ENCODE data around the gene GALNT7. TPM values are rescaled to one million over a fixed set of nuclear protein-coding genes. Genes with fewer than 3 reads are reported as not detected.
A peak's percentile ranks its signal among the peaks of the same experiment; 100 is the strongest.
"Not testable (repeated sequence)": the region's sequence is repeated elsewhere in the genome, so short reads cannot be mapped to it uniquely, and the experiment has no call there.

The GALNT7 gene
- total RNA-seq, 1 donor from 2014 or later, result 36.7 TPM

DNA sequence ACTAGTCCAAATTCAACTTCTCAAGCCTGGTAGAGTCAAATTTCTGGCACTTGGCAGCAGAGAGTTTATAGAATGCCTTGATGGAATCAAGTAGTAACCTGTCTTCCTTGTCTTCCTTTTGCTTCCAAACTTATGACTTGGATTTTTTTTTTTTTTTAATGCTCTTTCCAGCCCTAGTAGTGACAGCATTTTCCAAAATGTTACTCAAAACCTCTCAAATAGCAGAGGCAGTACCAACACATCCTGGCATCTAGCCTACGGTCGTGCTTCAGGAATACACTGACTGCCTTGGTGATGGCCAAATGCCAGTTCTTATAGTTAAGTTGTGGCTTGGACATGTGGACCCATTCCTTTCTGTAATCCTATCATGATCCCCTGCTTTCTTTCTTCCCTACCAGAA lies 46.0 kb downstream of the GALNT7 start:
- Mint-ChIP-seq H3K9me3 (peaks cover 1% of the 10 kb centered on the region), H3K36me3 (peaks cover 1% of the 10 kb centered on the region), H3K27ac (no peak overlapping the region), H3K27me3 (ENCODE audit: low read depth) (no peaks in the 10 kb centered on the region), H3K4me1 (peaks cover 42% of the 10 kb centered on the region), H3K4me3 (no peak overlapping the region)
- DNase-seq (ENCODE audit: low spot score in 2 of 2, unreplicated experiment in 2 of 2), result no peak
- TF ChIP-seq, protein P1, sequence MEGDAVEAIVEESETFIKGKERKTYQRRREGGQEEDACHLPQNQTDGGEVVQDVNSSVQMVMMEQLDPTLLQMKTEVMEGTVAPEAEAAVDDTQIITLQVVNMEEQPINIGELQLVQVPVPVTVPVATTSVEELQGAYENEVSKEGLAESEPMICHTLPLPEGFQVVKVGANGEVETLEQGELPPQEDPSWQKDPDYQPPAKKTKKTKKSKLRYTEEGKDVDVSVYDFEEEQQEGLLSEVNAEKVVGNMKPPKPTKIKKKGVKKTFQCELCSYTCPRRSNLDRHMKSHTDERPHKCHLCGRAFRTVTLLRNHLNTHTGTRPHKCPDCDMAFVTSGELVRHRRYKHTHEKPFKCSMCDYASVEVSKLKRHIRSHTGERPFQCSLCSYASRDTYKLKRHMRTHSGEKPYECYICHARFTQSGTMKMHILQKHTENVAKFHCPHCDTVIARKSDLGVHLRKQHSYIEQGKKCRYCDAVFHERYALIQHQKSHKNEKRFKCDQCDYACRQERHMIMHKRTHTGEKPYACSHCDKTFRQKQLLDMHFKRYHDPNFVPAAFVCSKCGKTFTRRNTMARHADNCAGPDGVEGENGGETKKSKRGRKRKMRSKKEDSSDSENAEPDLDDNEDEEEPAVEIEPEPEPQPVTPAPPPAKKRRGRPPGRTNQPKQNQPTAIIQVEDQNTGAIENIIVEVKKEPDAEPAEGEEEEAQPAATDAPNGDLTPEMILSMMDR (IDR thresholded peaks at IDR 0.05; ENCODE audit: unreplicated experiment), result no peak

DNA sequence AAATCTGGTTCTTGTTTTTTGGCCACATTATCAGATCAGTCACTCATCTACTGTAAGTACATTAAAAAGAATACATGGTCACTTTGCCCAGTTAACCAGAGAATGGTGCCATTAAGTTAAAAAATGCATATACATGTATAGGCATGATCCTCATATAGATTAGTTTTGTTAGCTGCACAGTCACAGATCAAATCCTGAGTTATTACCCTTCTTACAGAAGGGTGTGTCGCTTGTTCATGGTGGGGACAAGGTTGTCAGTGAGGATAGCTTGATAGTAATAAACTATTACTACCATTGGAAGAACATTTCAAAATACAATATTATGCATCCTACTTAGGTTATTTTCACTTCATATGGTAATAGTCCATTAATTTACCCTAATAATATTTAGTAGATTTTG lies 48.5 kb downstream of the GALNT7 start:
- peaks cover 28% of the 10 kb centered on the region for H3K4me1 Mint-ChIP-seq
- H3K9me3 Mint-ChIP-seq, result peaks cover 11% of the 10 kb centered on the region
- H3K27me3 Mint-ChIP-seq (ENCODE audit: low read depth), result no peaks in the 10 kb centered on the region
- peak overlapping the region; percentile 30 for H3K27ac Mint-ChIP-seq
- H3K36me3 Mint-ChIP-seq, result peaks cover 7% of the 10 kb centered on the region
- H3K4me3 Mint-ChIP-seq, result no peak overlapping the region
- DNase-seq (ENCODE audit: low spot score in 2 of 2, unreplicated experiment in 2 of 2), result no peak
- TF ChIP-seq, protein P1 (IDR thresholded peaks at IDR 0.05; ENCODE audit: unreplicated experiment), result no peak

DNA sequence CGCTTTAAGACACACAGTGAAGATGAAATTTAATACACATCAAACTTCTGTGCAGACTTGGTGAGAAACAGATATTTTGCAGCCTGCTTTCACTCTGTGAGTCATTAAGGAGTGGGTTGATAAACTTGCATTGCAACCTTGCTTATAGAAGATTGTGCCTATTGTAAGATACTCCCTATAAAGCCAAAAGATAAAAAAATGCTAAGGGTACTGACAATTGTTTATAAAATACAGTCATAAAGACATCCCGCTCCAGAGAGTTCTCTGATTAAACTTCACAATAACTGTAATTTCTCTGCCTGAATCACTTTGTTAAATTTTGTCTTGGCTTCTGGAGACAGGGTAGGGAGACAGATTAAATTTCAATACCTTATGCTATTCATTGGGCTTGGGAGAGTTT lies 49.1 kb downstream of the GALNT7 start:
- no peaks in the 10 kb centered on the region for H3K27me3 Mint-ChIP-seq (ENCODE audit: low read depth)
- TF ChIP-seq, protein P1 (IDR thresholded peaks at IDR 0.05; ENCODE audit: unreplicated experiment), result no peak
- peaks cover 25% of the 10 kb centered on the region for H3K4me1 Mint-ChIP-seq
- H3K9me3 Mint-ChIP-seq, result peaks cover 11% of the 10 kb centered on the region
- H3K4me3 Mint-ChIP-seq, result no peak overlapping the region
- no peak for DNase-seq (ENCODE audit: low spot score in 2 of 2, unreplicated experiment in 2 of 2)
- H3K27ac Mint-ChIP-seq, result peak overlapping the region; percentile 41
- H3K36me3 Mint-ChIP-seq, result peaks cover 7% of the 10 kb centered on the region

DNA sequence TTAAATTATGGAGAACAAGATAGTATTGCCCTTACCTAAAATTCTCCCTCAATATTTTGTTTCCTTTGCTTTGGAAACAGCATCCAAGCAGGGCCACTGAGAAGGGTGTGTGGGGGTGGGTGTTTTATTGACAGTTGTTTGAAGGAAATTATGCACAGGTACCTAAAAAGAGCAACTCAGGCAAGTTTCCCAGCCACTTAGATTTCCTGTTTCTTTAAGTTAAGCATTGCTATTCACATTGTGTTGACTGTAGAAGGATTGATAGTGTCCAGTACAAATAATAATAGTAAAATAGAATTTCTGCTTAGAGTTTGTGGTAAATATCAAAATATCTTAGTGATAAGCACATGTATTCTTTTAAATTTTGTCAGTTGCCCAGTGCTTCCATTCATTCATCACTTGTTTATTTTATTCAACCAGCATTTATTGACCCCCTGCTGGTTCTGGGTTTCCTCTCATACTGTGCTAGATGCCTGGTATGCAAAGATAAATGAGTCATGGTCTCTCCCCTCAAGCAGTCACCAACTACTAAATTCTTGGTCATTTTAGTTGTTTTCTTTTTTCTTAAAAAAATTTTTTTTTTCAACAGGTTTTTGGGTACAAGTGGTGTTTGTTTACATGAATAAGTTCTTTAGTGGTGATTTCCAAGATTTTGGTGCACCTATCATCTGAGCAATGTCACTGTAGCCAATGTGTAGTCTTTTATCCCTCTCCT lies 50.0 kb downstream of the GALNT7 start:
- Mint-ChIP-seq H3K4me3 (no peak overlapping the region), H3K27ac (peak overlapping the region; percentile 54), H3K9me3 (peaks cover 11% of the 10 kb centered on the region), H3K36me3 (peaks cover 7% of the 10 kb centered on the region), H3K27me3 (ENCODE audit: low read depth) (no peaks in the 10 kb centered on the region), H3K4me1 (peaks cover 19% of the 10 kb centered on the region)
- TF ChIP-seq, protein P1 (IDR thresholded peaks at IDR 0.05; ENCODE audit: unreplicated experiment), result no peak
- no peak for DNase-seq (ENCODE audit: low spot score in 2 of 2, unreplicated experiment in 2 of 2)

DNA sequence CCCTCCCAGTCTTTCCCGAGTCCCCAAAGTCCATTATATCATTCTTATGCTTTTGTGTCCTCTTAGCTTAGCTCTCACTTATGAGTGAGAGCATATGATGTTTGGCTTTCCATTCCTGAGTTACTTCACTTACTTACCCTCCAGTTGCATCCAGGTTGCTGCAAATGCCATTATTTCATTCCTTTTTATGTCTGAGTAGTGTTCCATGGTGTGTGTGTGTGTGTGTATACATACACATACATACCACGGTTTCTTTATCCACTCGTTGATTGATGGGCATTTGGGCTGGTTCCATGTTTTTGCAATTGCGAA lies 50.5 kb downstream of the GALNT7 start:
- H3K36me3 Mint-ChIP-seq; H3K4me3 Mint-ChIP-seq; H3K27me3 Mint-ChIP-seq (ENCODE audit: low read depth); H3K27ac Mint-ChIP-seq; DNase-seq (ENCODE audit: low spot score in 2 of 2, unreplicated experiment in 2 of 2): not testable (repeated sequence)
- Mint-ChIP-seq H3K4me1 (peaks cover 16% of the 10 kb centered on the region), H3K9me3 (peaks cover 11% of the 10 kb centered on the region)

DNA sequence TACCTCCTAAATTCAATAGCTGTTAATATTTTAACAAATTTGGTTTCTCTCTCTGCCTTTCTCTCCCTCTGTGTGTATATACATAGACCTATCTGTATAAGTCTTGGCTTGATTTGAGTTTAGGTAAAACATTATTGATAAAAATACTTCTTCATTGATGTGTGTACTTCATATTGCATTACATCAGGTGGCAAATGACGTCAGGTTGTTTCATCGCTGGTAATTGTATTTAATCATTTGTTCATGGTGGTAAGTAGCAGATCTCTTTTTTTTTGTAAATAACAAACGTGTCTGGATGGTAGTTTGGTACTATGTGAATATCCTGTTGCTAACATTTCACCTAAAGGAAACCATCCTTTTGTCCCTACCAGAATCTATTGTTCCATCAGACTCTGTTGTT lies 55.1 kb downstream of the GALNT7 start:
- no peak overlapping the region for H3K4me3 Mint-ChIP-seq
- no peak overlapping the region for H3K27ac Mint-ChIP-seq
- peaks cover 3% of the 10 kb centered on the region for H3K4me1 Mint-ChIP-seq
- H3K36me3 Mint-ChIP-seq, result peaks cover 7% of the 10 kb centered on the region
- H3K27me3 Mint-ChIP-seq (ENCODE audit: low read depth), result no peaks in the 10 kb centered on the region
- DNase-seq (ENCODE audit: low spot score in 2 of 2, unreplicated experiment in 2 of 2), result no peak
- H3K9me3 Mint-ChIP-seq, result peaks cover 11% of the 10 kb centered on the region
- TF ChIP-seq, protein P1 (IDR thresholded peaks at IDR 0.05; ENCODE audit: unreplicated experiment), result no peak
